HEK293 (cell line): ENCODE measurements around the gene TCERG1.

Source experiments
- CTCF ChIA-PET: fragments of 350-600 bp; formaldehyde crosslinking; extraction: SDS; loops from one replicate; lab custom pipeline; 2021; ENCODE audit warnings: antibody characterized with exemption; lab: Yijun Ruan, JAX
- POLR2A ChIA-PET: fragments of 300-600 bp; formaldehyde crosslinking; extraction: SDS; loops from one replicate; lab custom pipeline; 2020; ENCODE audit warnings: antibody characterized with exemption, inconsistent platforms; lab: Yijun Ruan, JAX
- H3K27ac ChIP-seq: fragments of 200-500 bp; sonication (Bioruptor generic); 2 replicates; pipeline ENCODE4 v1.5.1; 2014; ENCODE audit warnings: low read depth, low read length, control low read depth, inconsistent platforms; ENCODE audit errors: extremely low read depth
- H3K36me3 ChIP-seq, 2 experiments: fragments of 200-500 bp in 1 of 2; sonication (Bioruptor generic) in 1 of 2; 1 replicate in 1 of 2; 2 replicates in 1 of 2; pipeline ENCODE4 v1.5.1; 2014 to 2017; ENCODE audit warnings: inconsistent platforms in 2 of 2, low read length in 2 of 2; ENCODE audit not compliant: control insufficient read depth in 2 of 2, insufficient read depth in 1 of 2
- H3K4me1 ChIP-seq: fragments of 200-500 bp; sonication (Bioruptor generic); 2 replicates; pipeline ENCODE4 v1.5.1; 2014; ENCODE audit warnings: mild to moderate bottlenecking, low read length, inconsistent platforms; ENCODE audit not compliant: control insufficient read depth, insufficient read depth
- H3K4me3 ChIP-seq: 2 replicates; pipeline ENCODE4 v1.5.1; 2011; ENCODE audit warnings: low read depth, mild to moderate bottlenecking, control low read depth, low read length, moderate library complexity
- H3K9me3 ChIP-seq: fragments of 200-500 bp; sonication (Bioruptor generic); 2 replicates; pipeline ENCODE4 v1.5.1; 2014; ENCODE audit warnings: low read depth, low read length, inconsistent platforms; ENCODE audit not compliant: control insufficient read depth, insufficient read depth
- IKZF3 ChIP-seq: fragments of 450-650 bp; IDR thresholded peaks from 2 replicates; pipeline ENCODE4 v1.5.0; 2018; ENCODE audit warnings: missing biosample characterization, mild to moderate bottlenecking, missing genetic modification characterization, moderate library complexity
- KLF10 ChIP-seq: fragments of 450-650 bp; IDR thresholded peaks from 2 replicates; pipeline ENCODE4 v1.5.1; 2018; ENCODE audit warnings: missing biosample characterization, mild to moderate bottlenecking, missing genetic modification characterization
- MYNN ChIP-seq: fragments of 450-650 bp; formaldehyde crosslinking; IDR thresholded peaks from 2 replicates; pipeline ENCODE4 v1.5.1; 2016; ENCODE audit warnings: missing biosample characterization, missing genetic modification characterization, borderline replicate concordance
- OSR2 ChIP-seq: fragments of 450-650 bp; formaldehyde crosslinking; IDR thresholded peaks from 2 replicates; pipeline ENCODE4 v1.5.1; 2016; ENCODE audit warnings: missing biosample characterization, missing genetic modification characterization
- OVOL3 ChIP-seq: fragments of 450-650 bp; formaldehyde crosslinking; IDR thresholded peaks from 2 replicates; pipeline ENCODE4 v1.5.1; 2016; ENCODE audit warnings: missing biosample characterization, missing genetic modification characterization
- YY1 ChIP-seq: fragments of 450-650 bp; formaldehyde crosslinking; IDR thresholded peaks from 2 replicates; pipeline ENCODE4 v1.5.1; 2018; ENCODE audit warnings: missing biosample characterization, missing genetic modification characterization
- ZBTB21 ChIP-seq: fragments of 450-650 bp; formaldehyde crosslinking; IDR thresholded peaks from 2 replicates; pipeline ENCODE4 v1.5.1; 2017; ENCODE audit warnings: missing biosample characterization, missing genetic modification characterization
- ZBTB48 ChIP-seq: fragments of 450-650 bp; formaldehyde crosslinking; IDR thresholded peaks from 2 replicates; pipeline ENCODE4 v1.5.1; 2016; ENCODE audit warnings: missing biosample characterization, missing genetic modification characterization
- ZNF2 ChIP-seq: fragments of 450-650 bp; formaldehyde crosslinking; IDR thresholded peaks from 2 replicates; pipeline ENCODE4 v1.5.1; 2016; ENCODE audit warnings: missing biosample characterization, missing genetic modification characterization
- ZNF23 ChIP-seq: fragments of 450-650 bp; formaldehyde crosslinking; IDR thresholded peaks from 2 replicates; pipeline ENCODE4 v1.5.1; 2016; ENCODE audit warnings: missing biosample characterization, missing genetic modification characterization, borderline replicate concordance
- ZNF266 ChIP-seq: fragments of 450-650 bp; formaldehyde crosslinking; IDR thresholded peaks from 2 replicates; pipeline ENCODE4 v1.5.1; 2016; ENCODE audit warnings: missing biosample characterization, missing genetic modification characterization, low read depth
- ZNF335 ChIP-seq: fragments of 450-650 bp; formaldehyde crosslinking; conservative IDR thresholded peaks from 2 replicates; pipeline ENCODE4 v1.5.1; 2016; ENCODE audit warnings: missing biosample characterization, missing genetic modification characterization
- ZNF391 ChIP-seq: fragments of 450-650 bp; formaldehyde crosslinking; IDR thresholded peaks from 2 replicates; pipeline ENCODE4 v1.5.1; 2016; ENCODE audit warnings: low read depth, missing biosample characterization, missing genetic modification characterization, borderline replicate concordance
- ZNF404 ChIP-seq: fragments of 450-650 bp; formaldehyde crosslinking; IDR thresholded peaks from 2 replicates; pipeline ENCODE4 v1.5.1; 2017; ENCODE audit warnings: missing biosample characterization, missing genetic modification characterization
- ZNF426 ChIP-seq: fragments of 450-650 bp; formaldehyde crosslinking; IDR thresholded peaks from 2 replicates; pipeline ENCODE4 v1.5.1; 2017; ENCODE audit warnings: missing biosample characterization, missing genetic modification characterization, mild to moderate bottlenecking, inconsistent platforms, moderate library complexity
- ZNF473 ChIP-seq: fragments of 450-650 bp; formaldehyde crosslinking; IDR thresholded peaks from 2 replicates; pipeline ENCODE4 v1.5.1; 2017; ENCODE audit warnings: missing biosample characterization, missing genetic modification characterization
- ZNF600 ChIP-seq: fragments of 450-650 bp; formaldehyde crosslinking; IDR thresholded peaks from 2 replicates; pipeline ENCODE4 v1.5.1; 2016; ENCODE audit warnings: missing biosample characterization, missing genetic modification characterization
- ZNF791 ChIP-seq: fragments of 450-650 bp; formaldehyde crosslinking; IDR thresholded peaks from 2 replicates; pipeline ENCODE4 v1.5.1; 2016; ENCODE audit warnings: missing biosample characterization, missing genetic modification characterization
- ZSCAN23 ChIP-seq: fragments of 450-650 bp; formaldehyde crosslinking; IDR thresholded peaks from 2 replicates; pipeline ENCODE4 v1.5.1; 2016; ENCODE audit warnings: missing biosample characterization, missing genetic modification characterization
- ZXDB ChIP-seq: fragments of 450-650 bp; formaldehyde crosslinking; IDR thresholded peaks from 2 replicates; pipeline ENCODE4 v1.5.1; 2016; ENCODE audit warnings: missing biosample characterization, missing genetic modification characterization
- TF ChIP-seq, protein P1 (sequence below): fragments of 450-650 bp; formaldehyde crosslinking; IDR thresholded peaks from 2 replicates; pipeline ENCODE4 v1.5.1; 2016; ENCODE audit warnings: missing biosample characterization, missing genetic modification characterization, borderline replicate concordance
- TF ChIP-seq, protein P2 (sequence below): fragments of 450-650 bp; formaldehyde crosslinking; IDR thresholded peaks from 2 replicates; pipeline ENCODE4 v1.5.1; 2016; ENCODE audit warnings: missing biosample characterization, missing genetic modification characterization
- TF ChIP-seq, protein P3 (sequence below): fragments of 450-650 bp; formaldehyde crosslinking; conservative IDR thresholded peaks from 2 replicates; pipeline ENCODE4 v1.5.1; 2016; ENCODE audit warnings: low read depth, missing biosample characterization, missing genetic modification characterization

Gene TCERG1

DNA sequence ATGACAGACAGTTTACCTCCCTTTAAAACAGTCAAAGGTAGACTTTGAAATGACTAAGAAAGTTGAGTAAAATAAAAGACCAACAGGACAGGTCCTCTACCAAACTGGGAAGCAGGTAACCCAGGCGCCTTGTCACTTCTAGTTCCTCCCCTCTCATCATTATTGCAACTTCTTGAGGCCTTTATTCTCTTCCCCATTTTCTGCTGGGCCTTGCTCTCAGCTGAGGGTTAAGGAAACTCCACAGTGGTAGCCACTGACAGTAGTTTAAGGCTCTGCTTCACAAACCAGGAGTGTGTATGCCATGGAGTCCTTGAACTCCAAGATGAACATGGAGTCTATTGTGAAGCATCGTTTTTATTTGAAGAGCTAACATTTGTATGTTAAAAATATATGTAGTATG, 36.9 kb upstream of the TCERG1 start:
- ChIA-PET CTCF (interaction anchor here (0.8 to 1.2 kb wide), 2 partner anchors 18 to 34 kb away, joined by 3 to 6 read pairs; no protein-coding TSS in a partner anchor), POLR2A (no interaction called here)
- no peaks in the 10 kb centered on the region for H3K9me3 ChIP-seq
- H3K27ac ChIP-seq: no peak overlapping the region
- no peak overlapping the region for H3K4me3 ChIP-seq
- no peak for TF ChIP-seq ZNF600 (tag by site-specific recombination)
- no peak for TF ChIP-seq OVOL3
- TF ChIP-seq YY1: no peak
- TF ChIP-seq, protein P1, sequence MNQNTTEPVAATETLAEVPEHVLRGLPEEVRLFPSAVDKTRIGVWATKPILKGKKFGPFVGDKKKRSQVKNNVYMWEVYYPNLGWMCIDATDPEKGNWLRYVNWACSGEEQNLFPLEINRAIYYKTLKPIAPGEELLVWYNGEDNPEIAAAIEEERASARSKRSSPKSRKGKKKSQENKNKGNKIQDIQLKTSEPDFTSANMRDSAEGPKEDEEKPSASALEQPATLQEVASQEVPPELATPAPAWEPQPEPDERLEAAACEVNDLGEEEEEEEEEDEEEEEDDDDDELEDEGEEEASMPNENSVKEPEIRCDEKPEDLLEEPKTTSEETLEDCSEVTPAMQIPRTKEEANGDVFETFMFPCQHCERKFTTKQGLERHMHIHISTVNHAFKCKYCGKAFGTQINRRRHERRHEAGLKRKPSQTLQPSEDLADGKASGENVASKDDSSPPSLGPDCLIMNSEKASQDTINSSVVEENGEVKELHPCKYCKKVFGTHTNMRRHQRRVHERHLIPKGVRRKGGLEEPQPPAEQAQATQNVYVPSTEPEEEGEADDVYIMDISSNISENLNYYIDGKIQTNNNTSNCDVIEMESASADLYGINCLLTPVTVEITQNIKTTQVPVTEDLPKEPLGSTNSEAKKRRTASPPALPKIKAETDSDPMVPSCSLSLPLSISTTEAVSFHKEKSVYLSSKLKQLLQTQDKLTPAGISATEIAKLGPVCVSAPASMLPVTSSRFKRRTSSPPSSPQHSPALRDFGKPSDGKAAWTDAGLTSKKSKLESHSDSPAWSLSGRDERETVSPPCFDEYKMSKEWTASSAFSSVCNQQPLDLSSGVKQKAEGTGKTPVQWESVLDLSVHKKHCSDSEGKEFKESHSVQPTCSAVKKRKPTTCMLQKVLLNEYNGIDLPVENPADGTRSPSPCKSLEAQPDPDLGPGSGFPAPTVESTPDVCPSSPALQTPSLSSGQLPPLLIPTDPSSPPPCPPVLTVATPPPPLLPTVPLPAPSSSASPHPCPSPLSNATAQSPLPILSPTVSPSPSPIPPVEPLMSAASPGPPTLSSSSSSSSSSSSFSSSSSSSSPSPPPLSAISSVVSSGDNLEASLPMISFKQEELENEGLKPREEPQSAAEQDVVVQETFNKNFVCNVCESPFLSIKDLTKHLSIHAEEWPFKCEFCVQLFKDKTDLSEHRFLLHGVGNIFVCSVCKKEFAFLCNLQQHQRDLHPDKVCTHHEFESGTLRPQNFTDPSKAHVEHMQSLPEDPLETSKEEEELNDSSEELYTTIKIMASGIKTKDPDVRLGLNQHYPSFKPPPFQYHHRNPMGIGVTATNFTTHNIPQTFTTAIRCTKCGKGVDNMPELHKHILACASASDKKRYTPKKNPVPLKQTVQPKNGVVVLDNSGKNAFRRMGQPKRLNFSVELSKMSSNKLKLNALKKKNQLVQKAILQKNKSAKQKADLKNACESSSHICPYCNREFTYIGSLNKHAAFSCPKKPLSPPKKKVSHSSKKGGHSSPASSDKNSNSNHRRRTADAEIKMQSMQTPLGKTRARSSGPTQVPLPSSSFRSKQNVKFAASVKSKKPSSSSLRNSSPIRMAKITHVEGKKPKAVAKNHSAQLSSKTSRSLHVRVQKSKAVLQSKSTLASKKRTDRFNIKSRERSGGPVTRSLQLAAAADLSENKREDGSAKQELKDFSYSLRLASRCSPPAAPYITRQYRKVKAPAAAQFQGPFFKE: no peak
- no peak for TF ChIP-seq ZNF335
- TF ChIP-seq, protein P2, sequence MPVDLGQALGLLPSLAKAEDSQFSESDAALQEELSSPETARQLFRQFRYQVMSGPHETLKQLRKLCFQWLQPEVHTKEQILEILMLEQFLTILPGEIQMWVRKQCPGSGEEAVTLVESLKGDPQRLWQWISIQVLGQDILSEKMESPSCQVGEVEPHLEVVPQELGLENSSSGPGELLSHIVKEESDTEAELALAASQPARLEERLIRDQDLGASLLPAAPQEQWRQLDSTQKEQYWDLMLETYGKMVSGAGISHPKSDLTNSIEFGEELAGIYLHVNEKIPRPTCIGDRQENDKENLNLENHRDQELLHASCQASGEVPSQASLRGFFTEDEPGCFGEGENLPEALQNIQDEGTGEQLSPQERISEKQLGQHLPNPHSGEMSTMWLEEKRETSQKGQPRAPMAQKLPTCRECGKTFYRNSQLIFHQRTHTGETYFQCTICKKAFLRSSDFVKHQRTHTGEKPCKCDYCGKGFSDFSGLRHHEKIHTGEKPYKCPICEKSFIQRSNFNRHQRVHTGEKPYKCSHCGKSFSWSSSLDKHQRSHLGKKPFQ (tag by site-specific recombination): no peak
- no peak for TF ChIP-seq ZNF391 (tag by site-specific recombination)
- no peak for TF ChIP-seq ZNF473
- TF ChIP-seq KLF10 (tag by site-specific recombination): no peak
- no peak for TF ChIP-seq ZNF23 (tag by site-specific recombination)
- TF ChIP-seq, all 188 proteins: peak for 0
- Histone ChIP-seq H3K36me3 (no peaks in the 10 kb centered on the region), H3K4me1 (no peaks in the 10 kb centered on the region; the same call in 1 of the 2 replicates)

DNA sequence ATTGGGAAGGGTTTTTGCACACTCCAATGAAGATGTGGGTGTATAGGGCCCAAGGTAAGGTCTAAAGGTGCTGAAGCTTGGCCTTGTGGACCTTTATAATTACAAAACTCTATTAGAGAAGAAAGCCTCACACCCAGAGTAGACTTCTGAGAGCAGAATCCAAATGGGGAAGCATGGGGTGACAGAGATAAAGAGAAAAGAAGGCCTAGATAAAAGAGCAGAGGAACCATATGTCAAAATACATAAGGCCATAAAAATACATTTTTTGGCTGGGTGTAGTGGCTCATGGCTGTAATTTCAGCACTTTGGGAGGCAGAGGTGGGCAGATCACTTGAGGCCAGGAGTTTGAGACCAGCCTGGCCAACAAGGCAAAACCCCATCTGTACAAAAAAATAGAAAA, 27.4 kb upstream of the TCERG1 start:
- ChIA-PET CTCF (no interaction called here), POLR2A (no interaction called here)
- Histone ChIP-seq H3K4me3 (no peak overlapping the region), H3K4me1 (no peaks in the 10 kb centered on the region), H3K27ac (no peak overlapping the region), H3K9me3 (no peaks in the 10 kb centered on the region), H3K36me3 (no peaks in the 10 kb centered on the region)
- TF ChIP-seq MYNN (tag by site-specific recombination) (no peak), ZNF426 (tag by site-specific recombination) (no peak), ZNF791 (tag by site-specific recombination) (no peak), ZBTB48 (no peak), ZNF266 (tag by site-specific recombination) (no peak), ZNF2 (no peak), ZNF404 (tag by site-specific recombination) (no peak), OSR2 (no peak), ZSCAN23 (no peak), IKZF3 (tag by site-specific recombination) (no peak), ZXDB (tag by site-specific recombination) (no peak), ZNF600 (tag by site-specific recombination) (no peak), ZBTB21 (tag by site-specific recombination) (no peak)
- TF ChIP-seq, protein P3, sequence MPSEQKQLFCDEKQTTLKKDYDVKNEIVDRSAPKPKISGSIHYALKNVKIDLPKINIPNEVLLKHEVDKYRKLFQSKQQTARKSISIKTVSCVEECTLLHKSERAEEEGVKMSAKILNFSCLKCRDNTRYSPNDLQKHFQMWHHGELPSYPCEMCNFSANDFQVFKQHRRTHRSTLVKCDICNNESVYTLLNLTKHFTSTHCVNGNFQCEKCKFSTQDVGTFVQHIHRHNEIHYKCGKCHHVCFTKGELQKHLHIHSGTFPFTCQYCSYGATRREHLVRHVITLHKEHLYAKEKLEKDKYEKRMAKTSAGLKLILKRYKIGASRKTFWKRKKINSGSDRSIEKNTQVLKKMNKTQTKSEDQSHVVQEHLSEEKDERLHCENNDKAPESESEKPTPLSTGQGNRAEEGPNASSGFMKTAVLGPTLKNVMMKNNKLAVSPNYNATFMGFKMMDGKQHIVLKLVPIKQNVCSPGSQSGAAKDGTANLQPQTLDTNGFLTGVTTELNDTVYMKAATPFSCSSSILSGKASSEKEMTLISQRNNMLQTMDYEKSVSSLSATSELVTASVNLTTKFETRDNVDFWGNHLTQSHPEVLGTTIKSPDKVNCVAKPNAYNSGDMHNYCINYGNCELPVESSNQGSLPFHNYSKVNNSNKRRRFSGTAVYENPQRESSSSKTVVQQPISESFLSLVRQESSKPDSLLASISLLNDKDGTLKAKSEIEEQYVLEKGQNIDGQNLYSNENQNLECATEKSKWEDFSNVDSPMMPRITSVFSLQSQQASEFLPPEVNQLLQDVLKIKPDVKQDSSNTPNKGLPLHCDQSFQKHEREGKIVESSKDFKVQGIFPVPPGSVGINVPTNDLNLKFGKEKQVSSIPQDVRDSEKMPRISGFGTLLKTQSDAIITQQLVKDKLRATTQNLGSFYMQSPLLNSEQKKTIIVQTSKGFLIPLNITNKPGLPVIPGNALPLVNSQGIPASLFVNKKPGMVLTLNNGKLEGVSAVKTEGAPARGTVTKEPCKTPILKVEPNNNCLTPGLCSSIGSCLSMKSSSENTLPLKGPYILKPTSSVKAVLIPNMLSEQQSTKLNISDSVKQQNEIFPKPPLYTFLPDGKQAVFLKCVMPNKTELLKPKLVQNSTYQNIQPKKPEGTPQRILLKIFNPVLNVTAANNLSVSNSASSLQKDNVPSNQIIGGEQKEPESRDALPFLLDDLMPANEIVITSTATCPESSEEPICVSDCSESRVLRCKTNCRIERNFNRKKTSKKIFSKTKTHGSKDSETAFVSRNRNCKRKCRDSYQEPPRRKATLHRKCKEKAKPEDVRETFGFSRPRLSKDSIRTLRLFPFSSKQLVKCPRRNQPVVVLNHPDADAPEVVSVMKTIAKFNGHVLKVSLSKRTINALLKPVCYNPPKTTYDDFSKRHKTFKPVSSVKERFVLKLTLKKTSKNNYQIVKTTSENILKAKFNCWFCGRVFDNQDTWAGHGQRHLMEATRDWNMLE (tag by site-specific recombination): no peak
